ENCODE data around the gene ZNF460. TPM values are rescaled to one million over a fixed set of nuclear protein-coding genes. Genes with fewer than 3 reads are reported as not detected.

Gene ZNF460
- total and polyA plus RNA-seq, 2 of the 8 experiments (the other 6 are each of a cell fraction or from before 2014, with no cell fraction given): 9.3 to 57.9 TPM

GRCh38 chr19:57290970-57291369 lies 10.7 kb downstream of the ZNF460 start:
- peaks cover 0 to 88% of the 10 kb centered on the region in 2 experiments; a peak in 3 of 4 replicates for H3K79me2 ChIP-seq (ENCODE audit: control insufficient read depth in 1 of 2, insufficient read depth in 2 of 2, low read length in 2 of 2)
- no peak overlapping the region for H2BK120ac ChIP-seq (replicated peaks; ENCODE audit: low read depth, low read length)
- H3K9ac ChIP-seq (replicated peaks in 1 of 4; ENCODE audit: extremely low read depth in 1 of 4, low read depth in 3 of 4, low read length in 3 of 4): no peak overlapping the region
- no peak overlapping the region for H3K56ac ChIP-seq (replicated peaks; ENCODE audit: insufficient read length, low read depth, low read length)
- H2BK12ac ChIP-seq (ENCODE audit: low read depth, low read length): no peak overlapping the region
- H3K4me2 ChIP-seq (ENCODE audit: insufficient read depth in 1 of 2, low read depth in 2 of 2, low read length in 2 of 2): no peak overlapping the region
- ChIA-PET POLR2A (ENCODE audit: partially characterized antibody) (interaction anchor here (1.2 kb wide), 1 partner anchor 9 kb away, joined by 6 read pairs; no protein-coding TSS in a partner anchor), CTCF (ENCODE audit: partially characterized antibody) (no interaction called here)
- no peak overlapping the region for H3K23ac ChIP-seq (ENCODE audit: insufficient read length)
- no peaks in the 10 kb centered on the region for H3K23me2 ChIP-seq (ENCODE audit: low read depth, low read length)
- peaks cover 0 to 4% of the 10 kb centered on the region in 2 experiments; a peak in 1 of 4 replicates for H3K9me3 ChIP-seq (ENCODE audit: insufficient read depth in 2 of 2, low read depth in 1 of 2, low read length in 1 of 2)
- no peaks in the 10 kb centered on the region for H3K4me1 ChIP-seq (replicated peaks in 1 of 4; ENCODE audit: control insufficient read depth in 3 of 4, insufficient read depth in 4 of 4, low read length in 3 of 4)
- no peak overlapping the region for H4K91ac ChIP-seq (replicated peaks; ENCODE audit: insufficient read length, low read length)
- DNase-seq (ENCODE audit: low read depth in 1 of 2, low spot score in 2 of 2) (no peak), FAIRE-seq (no peak)
- 97% methylated on average over 11 of the region's 11 CpGs; no CpG with 5 or more reads in 1 of the 2 experiments for WGBS, 2 experiments (ENCODE audit: extremely low coverage in 1 of 2, insufficient coverage in 1 of 2, insufficient read length in 1 of 2, insufficient replicate concordance in 2 of 2, low coverage in 1 of 2, low lambda C conversion rate in 2 of 2, missing lambda C conversion rate in 1 of 2)
- H3K36me3 ChIP-seq (ENCODE audit: control insufficient read depth in 2 of 4, insufficient read depth in 4 of 4, low read length in 3 of 4): peaks cover 35 to 68% (median 59%) of the 10 kb centered on the region in 4 experiments
- no peak overlapping the region for H2BK5ac ChIP-seq (ENCODE audit: low read depth, low read length)
- no peak overlapping the region for H3K4me3 ChIP-seq (ENCODE audit: extremely low read depth in 1 of 4, insufficient read depth in 2 of 4, low read depth in 3 of 4, low read length in 4 of 4)
- H2BK20ac ChIP-seq (ENCODE audit: low read length): no peak overlapping the region
- H4K20me1 ChIP-seq (replicated peaks in 1 of 2; ENCODE audit: control insufficient read depth in 1 of 2, insufficient read depth in 2 of 2, low read length in 2 of 2): peaks cover 4 to 9% of the 10 kb centered on the region in 2 experiments
- no peak overlapping the region for H2AFZ ChIP-seq (ENCODE audit: low read length)
- no peak overlapping the region for H3K18ac ChIP-seq (ENCODE audit: extremely low read depth, low read length)
- no peak overlapping the region for H2AK5ac ChIP-seq (ENCODE audit: low read depth, low read length)
- no peak overlapping the region for H4K5ac ChIP-seq (ENCODE audit: insufficient read length, low read depth, low read length)
- H2BK15ac ChIP-seq (ENCODE audit: low read length): no peak overlapping the region
- no peak overlapping the region for H4K8ac ChIP-seq (ENCODE audit: extremely low read depth, insufficient read depth, low read length)
- peaks cover 12% of the 10 kb centered on the region; the same call in 1 of the 2 replicates for H3K79me1 ChIP-seq (ENCODE audit: low read depth, low read length)
- H3K14ac ChIP-seq (ENCODE audit: insufficient read length): no peak overlapping the region
- no peak overlapping the region for H3K4ac ChIP-seq (replicated peaks; ENCODE audit: insufficient read length, low read depth, low read length)
- H3K27ac ChIP-seq (ENCODE audit: low read depth, low read length): no peak overlapping the region
- no peaks in the 10 kb centered on the region for H3K27me3 ChIP-seq (replicated peaks in 1 of 4; ENCODE audit: control insufficient read depth in 3 of 4, extremely low read depth in 1 of 4, insufficient read depth in 3 of 4, low read length in 3 of 4)
- TF ChIP-seq POLR2AphosphoS5 (IDR thresholded peaks at IDR 0.05; ENCODE audit: low read depth, low read length): no peak
- TF ChIP-seq BACH1 (IDR thresholded peaks at IDR 0.05; ENCODE audit: low read length): no peak
- no peak for TF ChIP-seq CHD1 (IDR thresholded peaks at IDR 0.05; ENCODE audit: low read depth, low read length)
- no peak for TF ChIP-seq SIX5 (IDR thresholded peaks at IDR 0.05; ENCODE audit: low read depth, low read length)
- no peak for TF ChIP-seq USF2 (IDR thresholded peaks at IDR 0.05; ENCODE audit: low read length)
- no peak for TF ChIP-seq RBBP5 (IDR thresholded peaks at IDR 0.05; ENCODE audit: borderline replicate concordance, low read depth, low read length)
- TF ChIP-seq RNF2 (IDR thresholded peaks at IDR 0.05; ENCODE audit: borderline replicate concordance, low read depth, low read length, missing control alignments, poor library complexity, severe bottlenecking): no peak
- no peak for TF ChIP-seq SAP30 (IDR thresholded peaks at IDR 0.05; ENCODE audit: insufficient read depth, insufficient replicate concordance, low read length)
- TF ChIP-seq GABPA (IDR thresholded peaks at IDR 0.05; ENCODE audit: borderline replicate concordance, insufficient read depth, low read length): no peak
- TF ChIP-seq CBX8 (IDR thresholded peaks at IDR 0.05; ENCODE audit: borderline replicate concordance, low read depth, low read length): no peak
- TF ChIP-seq E2F6 (IDR thresholded peaks at IDR 0.05): no peak
- no peak for TF ChIP-seq SP4 (IDR thresholded peaks at IDR 0.05; ENCODE audit: low read length)
